Parathyroid adenoma (tissue), 2 donors: ENCODE data around the gene GSK3A.

Experiments
- H2AFZ ChIP-seq: fragments of 300-600 bp; sonication (generic); one replicate; pipeline ENCODE4 v1.7.0; 2017; ENCODE audit warnings: antibody characterized with exemption, mild to moderate bottlenecking
- H3K27ac ChIP-seq: fragments of 300-600 bp; sonication (generic); one replicate; pipeline ENCODE4 v1.7.0; 2017
- H3K27me3 ChIP-seq: fragments of 300-600 bp; sonication (generic); one replicate; pipeline ENCODE4 v1.7.0; 2017; ENCODE audit warnings: low read length; ENCODE audit not compliant: control insufficient read depth, insufficient read depth
- H3K36me3 ChIP-seq: fragments of 300-600 bp; sonication (generic); one replicate; pipeline ENCODE4 v1.7.0; 2017; ENCODE audit warnings: low read length; ENCODE audit not compliant: control insufficient read depth, insufficient read depth
- H3K4me1 ChIP-seq: fragments of 300-600 bp; sonication (generic); one replicate; pipeline ENCODE4 v1.7.0; 2017; ENCODE audit warnings: control low read depth
- H3K4me2 ChIP-seq: fragments of 300-600 bp; sonication (generic); one replicate; pipeline ENCODE4 v1.7.0; 2017; ENCODE audit warnings: low read length
- H3K4me3 ChIP-seq: fragments of 300-600 bp; sonication (generic); one replicate; pipeline ENCODE4 v1.7.0; 2017; ENCODE audit warnings: low read depth, low read length
- H3K79me2 ChIP-seq: fragments of 300-600 bp; sonication (generic); one replicate; pipeline ENCODE4 v1.7.0; 2017; ENCODE audit warnings: control low read depth
- H3K9ac ChIP-seq: fragments of 300-600 bp; sonication (generic); one replicate; pipeline ENCODE4 v1.7.0; 2017; ENCODE audit warnings: mild to moderate bottlenecking
- H3K9me3 ChIP-seq: fragments of 300-600 bp; sonication (generic); one replicate; pipeline ENCODE4 v1.7.0; 2017; ENCODE audit warnings: low read length; ENCODE audit not compliant: control insufficient read depth
- CTCF ChIP-seq: fragments of 300-600 bp; sonication (generic); IDR thresholded peaks from one replicate; pipeline ENCODE4 v1.7.0; 2017; ENCODE audit warnings: antibody characterized with exemption, mild to moderate bottlenecking
- donor health status: primary hyperparathyroidism.

The GSK3A gene

DNA sequence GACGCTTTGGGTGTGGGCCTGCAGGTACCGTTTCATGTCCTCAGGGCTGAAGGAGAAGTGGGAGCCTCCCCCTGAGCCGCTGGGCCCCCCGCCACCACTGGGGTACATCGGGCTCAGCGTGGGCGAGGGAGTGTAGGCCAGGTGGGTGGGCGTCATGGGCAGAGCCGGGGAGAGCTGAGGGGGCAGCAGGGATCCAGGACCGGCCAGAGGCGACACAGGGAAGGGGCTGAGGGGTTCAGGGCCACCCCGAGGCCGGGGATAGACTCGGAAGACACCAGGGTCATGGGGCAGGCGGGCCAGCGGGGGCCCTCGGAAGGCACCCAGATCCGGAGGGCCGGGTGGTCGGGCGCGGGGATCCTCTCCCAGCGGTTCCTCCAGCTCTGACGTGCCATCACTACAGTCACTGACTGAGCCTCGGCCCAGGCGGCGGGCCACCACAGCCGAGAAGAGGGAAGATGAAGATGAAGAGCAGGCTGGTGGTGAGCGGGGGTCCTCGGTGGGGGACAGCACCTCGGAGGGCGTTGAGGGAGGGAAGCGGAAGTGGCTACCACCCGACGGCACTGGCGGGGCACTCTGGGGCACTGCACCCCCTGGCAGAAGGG is 6.8 kb upstream of the GSK3A start:
- Histone ChIP-seq H3K9ac (no peak overlapping the region), H3K4me1 (peaks cover 17% of the 10 kb centered on the region), H3K4me3 (no peak overlapping the region), H2AFZ (no peak overlapping the region), H3K27ac (no peak overlapping the region), H3K36me3 (no peaks in the 10 kb centered on the region), H3K4me2 (no peak overlapping the region), H3K79me2 (peaks cover 2% of the 10 kb centered on the region), H3K9me3 (no peaks in the 10 kb centered on the region), H3K27me3 (no peaks in the 10 kb centered on the region)
- TF ChIP-seq CTCF = no peak

DNA sequence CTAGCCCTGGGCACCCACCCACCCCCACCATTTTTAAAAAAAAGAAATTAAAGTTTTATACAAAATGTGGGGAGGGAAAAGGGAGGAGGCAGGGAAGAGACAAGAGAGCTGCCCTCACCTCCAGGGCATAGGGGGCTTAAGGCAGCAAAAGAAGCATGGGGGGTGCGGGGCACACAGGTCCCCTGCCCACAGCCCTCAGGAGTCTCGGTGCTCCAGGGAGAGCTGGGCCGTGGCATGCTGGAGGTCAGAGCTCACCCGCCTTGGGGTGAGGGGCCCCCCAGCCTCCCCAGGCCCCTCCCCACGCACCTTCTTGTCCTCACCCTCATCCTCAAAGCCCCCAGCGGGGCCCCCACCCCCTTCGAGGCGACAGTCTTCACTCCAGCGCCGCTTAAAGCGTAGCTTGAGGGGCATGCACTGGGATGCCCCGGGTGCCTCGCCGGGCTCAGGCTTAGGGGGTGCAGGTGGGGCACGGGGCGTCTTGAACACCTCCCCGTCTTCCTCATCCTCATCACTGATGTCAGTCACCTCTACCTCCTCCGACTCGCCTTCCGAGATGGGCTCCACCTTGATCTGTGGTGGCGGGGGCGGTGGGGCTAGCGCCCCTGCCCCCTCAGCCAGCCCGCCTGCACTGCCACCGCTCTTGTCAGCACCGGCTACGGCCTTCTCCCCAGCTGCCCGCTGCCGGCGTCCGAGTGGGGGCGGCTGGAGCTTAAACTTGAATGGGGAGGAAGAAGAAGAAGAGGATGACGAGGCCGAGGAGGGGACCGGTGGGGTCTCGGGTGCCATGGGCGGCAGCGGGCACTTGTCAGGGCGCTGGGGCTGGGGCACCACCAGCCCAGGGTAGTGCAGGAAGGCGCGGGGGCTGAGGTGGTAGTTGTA is 6.1 kb upstream of the GSK3A start:
- Histone ChIP-seq H3K4me3 (no peak overlapping the region), H3K4me2 (no peak overlapping the region), H3K27me3 (no peaks in the 10 kb centered on the region), H3K9ac (no peak overlapping the region), H3K36me3 (no peaks in the 10 kb centered on the region), H3K79me2 (peaks cover 2% of the 10 kb centered on the region), H2AFZ (no peak overlapping the region), H3K27ac (no peak overlapping the region), H3K4me1 (peaks cover 17% of the 10 kb centered on the region), H3K9me3 (no peaks in the 10 kb centered on the region)
- no peak for TF ChIP-seq CTCF

GRCh38 chr19:42247640-42248199 is 5.3 kb upstream of the GSK3A start:
- Histone ChIP-seq H3K9me3 (no peaks in the 10 kb centered on the region), H3K4me1 (peaks cover 17% of the 10 kb centered on the region), H3K79me2 (peaks cover 2% of the 10 kb centered on the region), H3K9ac (no peak overlapping the region), H3K27ac (no peak overlapping the region), H3K36me3 (no peaks in the 10 kb centered on the region), H3K4me3 (no peak overlapping the region), H3K27me3 (no peaks in the 10 kb centered on the region), H2AFZ (no peak overlapping the region), H3K4me2 (no peak overlapping the region)
- no peak for TF ChIP-seq CTCF

GRCh38 chr19:42246922-42247639 is 4.7 kb upstream of the GSK3A start:
- Histone ChIP-seq H3K4me2 (no peak overlapping the region), H3K4me3 (no peak overlapping the region), H3K9ac (no peak overlapping the region), H3K27ac (peak overlapping the region; percentile 25), H3K4me1 (peaks cover 13% of the 10 kb centered on the region), H3K9me3 (no peaks in the 10 kb centered on the region), H3K79me2 (peaks cover 2% of the 10 kb centered on the region), H3K27me3 (no peaks in the 10 kb centered on the region), H2AFZ (no peak overlapping the region), H3K36me3 (no peaks in the 10 kb centered on the region)
- TF ChIP-seq CTCF = no peak
